ENCODE measurements around the gene INTS7. TPM values are rescaled to one million over a fixed set of nuclear protein-coding genes. Genes with fewer than 3 reads are reported as not detected.

The INTS7 gene
- polyA plus RNA-seq, 1 donor = 27.3 TPM

DNA sequence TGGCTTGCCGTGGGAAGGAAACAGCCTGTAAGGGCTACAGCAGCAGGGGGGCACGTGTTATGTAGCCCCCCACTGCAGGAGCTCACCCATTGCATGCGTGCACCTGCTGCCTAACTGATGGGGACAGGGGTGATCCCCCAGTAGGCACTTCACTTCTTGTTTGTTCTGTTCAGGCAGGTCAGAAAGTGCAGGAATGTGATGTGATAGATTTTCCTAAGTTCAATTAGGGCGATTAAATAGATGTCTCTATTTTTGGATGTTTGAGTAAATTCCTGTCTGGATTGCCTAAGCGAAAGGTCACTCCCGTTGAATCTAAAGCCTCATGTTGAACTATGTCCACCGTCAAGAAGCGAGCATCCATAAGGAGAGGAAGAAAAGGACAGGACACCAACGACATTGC is 126.0 kb downstream of the INTS7 start:
- no peak for DNase-seq

DNA sequence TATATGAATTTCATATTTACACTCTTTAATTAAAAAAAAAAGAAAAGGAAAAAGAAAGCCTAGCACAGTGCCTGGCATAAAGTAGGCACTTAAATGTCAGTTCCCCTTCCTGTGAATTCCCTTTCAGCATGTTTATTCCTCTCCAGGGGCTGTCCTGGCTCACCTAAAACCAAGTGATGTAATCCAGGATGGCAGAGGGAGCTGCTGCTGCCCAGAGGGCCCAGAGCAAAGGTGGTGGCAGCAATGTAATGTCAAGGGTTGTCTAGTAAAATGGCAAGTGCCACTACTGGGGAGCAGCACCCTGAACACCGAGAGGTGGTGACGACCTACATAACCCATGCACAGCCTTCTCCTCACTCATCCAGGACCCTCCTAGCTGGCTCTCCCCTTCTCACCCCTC is 126.4 kb downstream of the INTS7 start:
- no peak for DNase-seq

DNA sequence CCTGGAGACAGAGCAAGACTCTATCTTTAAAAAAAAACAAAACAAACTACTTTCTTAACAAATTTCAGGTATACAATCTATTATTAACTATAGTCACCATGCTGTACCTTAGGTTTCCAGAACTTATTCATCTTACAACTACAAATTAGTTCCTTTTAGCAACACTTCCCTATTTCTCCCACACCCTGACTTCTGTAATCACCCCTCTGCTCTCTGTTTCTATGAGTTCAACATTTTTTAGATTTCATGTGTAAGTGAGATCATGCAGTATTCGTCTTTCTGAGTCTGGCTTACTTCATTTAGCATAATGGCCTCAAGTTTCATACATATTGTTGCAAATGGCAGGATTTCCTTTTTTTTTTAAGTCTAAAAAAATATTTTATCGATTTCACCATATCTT is 126.9 kb downstream of the INTS7 start:
- DNase-seq = no peak

DNA sequence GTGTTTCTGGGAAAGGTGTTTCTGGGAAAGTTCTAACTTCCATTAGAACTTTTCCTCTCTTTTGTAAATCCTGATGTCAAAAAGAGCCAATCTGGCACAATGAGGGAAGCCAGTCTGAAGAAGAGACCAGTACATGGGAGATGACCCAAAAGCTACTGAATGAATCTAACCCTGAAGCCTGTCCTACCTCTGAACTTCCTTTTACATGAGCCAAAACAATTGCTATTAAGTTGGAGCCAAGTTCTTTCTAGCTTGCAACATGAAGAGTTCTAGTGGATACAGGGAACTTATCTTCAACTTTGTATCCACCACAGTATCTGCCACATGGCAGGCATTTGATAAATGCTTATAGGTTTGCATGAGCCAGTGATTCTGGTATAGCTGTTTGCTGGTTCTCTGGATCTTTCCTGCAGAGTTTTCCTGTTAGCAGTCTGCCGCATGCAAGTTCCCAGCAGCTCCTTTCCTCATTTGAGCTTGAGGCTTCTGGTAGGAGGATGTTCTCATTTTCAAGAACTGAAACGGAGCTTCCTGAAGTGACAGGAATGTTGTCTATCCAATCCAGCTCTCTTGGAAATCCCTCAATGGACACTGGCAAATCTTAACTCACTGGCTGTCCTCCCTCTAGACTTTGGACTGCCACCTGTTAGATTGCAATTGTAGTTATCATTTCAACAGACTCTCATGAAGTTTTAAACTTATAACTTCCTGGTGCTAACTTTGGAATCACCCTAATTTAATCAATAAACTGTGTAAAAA is 131.7 kb downstream of the INTS7 start:
- DNase-seq = no peak

DNA sequence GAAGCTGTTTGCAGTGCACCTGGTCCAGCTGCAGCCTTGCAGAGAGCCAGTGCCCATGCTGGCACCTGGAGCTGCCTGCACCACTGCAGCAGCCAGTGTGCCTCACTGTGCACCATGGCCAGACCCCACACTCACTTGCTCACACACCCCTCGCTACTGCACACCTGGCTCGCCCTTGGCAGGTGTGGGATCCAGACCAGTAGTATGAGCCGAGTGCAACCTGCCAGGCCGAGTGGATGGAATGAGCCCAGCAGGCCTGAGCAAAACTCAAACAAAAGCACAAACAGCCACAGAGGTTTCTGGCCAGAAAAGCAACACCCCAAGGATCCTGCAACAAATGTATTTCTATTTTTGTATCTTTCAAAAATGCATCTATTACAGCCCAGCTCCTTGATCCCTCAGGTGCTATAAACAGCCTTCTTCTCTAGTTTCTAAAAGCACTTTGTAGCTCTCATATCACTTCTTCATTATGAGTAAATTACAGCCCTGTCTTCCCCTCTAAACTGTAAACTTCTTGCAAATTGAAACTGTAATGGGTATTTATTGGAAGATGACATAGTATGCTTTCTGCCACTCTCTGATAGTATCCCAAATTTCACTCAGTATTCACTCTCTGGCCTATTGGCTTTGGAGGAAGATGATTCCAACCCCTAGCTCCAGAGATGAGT is 132.6 kb downstream of the INTS7 start:
- no peak for DNase-seq

DNA sequence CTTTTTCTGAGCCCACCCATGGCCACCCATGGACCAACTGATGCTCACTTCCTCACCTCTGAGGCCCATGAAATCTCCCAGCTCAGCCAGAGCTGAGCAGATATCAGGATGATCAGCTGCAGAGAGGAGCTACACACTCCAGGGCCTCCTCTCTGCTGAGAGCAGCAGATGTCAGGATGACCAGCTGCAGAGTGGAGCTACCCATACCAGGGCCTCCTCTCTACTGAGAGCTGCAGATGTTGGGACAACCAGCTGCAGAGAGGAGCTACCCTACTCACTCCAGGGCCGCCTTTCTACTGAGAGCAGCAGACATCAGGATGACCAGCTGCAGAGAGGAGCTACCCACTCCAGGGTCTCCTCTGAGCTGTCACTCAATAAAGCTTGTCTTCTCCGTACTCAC is 133.4 kb downstream of the INTS7 start:
- no peak for DNase-seq

DNA sequence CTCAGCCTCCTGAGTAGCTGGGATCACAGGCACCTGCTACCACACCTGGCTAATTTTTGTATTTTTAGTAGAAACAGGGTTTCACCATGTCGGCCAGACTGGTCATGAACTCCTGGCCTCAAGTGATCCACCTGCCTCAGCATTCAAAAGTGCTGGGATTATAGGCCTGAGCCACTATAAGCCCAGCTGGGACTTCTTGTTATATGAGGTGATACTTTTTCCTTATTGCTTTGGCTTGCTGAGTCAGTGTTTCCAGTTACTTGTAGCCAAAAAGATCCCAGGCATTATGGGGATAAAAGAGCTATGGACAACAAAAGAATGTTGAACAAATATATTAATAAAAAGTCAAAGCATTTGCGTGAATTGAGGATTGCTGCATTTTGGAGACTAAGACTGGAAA is 134.9 kb downstream of the INTS7 start:
- no peak for DNase-seq

DNA sequence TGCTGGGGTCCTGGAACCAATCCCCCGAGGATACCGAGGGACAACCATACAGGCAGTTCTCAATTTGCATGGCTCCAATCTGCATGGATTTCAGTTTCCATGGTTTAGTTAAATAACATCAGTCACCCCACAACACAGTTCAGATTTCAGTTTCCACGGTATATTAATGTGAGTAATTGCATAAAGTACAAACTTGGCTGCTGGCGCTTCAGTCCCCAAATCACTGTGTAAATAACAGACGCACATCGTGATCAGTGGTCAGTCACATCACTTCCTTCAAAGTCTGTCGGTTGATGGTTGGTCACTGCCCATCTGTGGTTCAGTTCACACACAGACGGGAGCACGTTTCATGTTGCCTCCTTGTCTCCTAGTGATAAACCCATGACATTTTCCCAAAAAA is 138.4 kb downstream of the INTS7 start:
- no peak for DNase-seq

DNA sequence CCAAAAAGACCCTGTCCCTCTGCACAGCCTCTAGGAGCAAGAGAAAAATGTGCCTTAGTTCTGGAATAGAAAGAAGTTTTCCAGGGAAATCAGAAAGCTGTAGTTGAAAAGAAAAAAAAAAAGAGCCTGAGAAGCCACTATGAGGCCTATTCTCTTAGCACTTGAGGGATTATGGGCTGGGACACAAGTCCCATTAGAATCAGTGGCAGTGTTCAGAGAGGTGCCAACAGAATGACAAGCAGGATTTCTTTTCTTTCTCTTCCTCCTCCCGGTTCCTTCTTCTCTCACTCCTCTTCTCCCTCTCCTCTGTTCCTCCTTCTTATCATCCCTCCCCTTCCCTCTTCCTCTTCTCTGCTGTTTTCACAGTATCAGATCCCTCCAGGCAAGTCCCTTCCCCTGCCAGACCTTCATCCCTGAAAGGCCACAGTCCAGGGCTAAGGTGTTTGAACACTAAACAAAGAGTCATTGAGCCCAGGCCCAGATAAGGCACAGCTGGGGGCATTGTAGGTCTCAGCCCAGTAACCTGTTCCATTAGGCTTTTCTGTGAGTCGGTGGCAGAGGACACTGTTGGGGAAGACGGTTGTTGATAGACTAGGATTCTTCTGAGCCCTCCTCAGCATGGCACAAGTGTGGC is 140.1 kb downstream of the INTS7 start:
- no peak for DNase-seq

DNA sequence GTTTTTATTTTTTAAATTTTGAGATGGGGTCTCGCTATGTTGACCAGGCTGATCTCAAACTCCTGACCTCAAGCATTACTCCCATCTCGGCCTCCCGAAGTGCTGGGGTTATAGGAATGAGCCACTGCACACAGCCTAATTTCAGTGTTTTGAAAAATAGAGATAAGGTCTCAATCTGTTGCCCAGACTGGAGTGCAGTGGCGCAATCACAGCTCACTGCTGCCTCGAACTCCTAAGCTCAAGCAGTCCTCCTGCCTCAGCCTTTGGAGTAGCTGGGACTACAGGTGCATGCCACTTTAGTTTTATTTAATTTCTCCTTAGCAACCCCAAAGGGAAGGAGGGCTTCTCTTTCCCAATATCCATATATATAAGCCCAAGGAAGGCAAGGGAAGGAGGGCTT is 141.0 kb downstream of the INTS7 start:
- DNase-seq = no peak

DNA sequence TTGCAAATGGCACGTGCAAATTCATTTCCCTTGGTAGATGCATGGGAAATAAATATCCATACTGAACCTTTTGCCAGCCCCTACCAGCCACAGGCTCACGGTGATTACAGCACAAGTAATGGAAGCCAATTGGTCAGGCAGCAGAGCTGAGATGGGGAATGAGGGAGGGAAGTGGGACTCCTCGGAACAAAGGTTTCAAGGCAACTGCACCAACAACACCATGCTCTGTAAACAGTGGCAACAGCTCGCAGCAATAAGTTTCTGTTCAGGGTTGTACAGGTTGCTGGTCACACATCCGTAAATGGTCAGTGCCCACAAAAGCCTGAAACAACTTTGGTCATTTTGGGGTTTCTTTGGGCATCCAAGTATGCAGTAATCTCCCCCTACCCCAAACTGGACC is 142.1 kb downstream of the INTS7 start:
- no peak for DNase-seq

DNA sequence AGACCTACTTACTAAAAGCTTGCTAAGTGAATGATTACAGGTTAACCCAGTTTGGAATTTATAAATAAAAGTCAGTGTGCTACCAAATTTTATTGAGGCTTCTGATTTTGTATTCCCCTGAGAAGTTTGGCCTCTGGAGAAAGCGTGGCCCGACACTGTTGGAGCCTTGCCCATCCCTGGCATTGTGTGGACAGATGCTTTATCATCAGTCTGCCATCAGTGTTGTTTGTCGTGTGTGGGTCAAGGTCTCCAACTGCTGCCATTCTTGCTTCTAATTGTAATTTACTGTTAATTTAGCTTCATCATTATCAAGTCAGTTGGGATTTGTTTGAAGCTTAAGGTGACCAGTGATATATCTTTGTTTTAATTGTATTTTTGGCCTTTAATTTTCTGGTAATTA is 142.8 kb downstream of the INTS7 start:
- no peak for DNase-seq

DNA sequence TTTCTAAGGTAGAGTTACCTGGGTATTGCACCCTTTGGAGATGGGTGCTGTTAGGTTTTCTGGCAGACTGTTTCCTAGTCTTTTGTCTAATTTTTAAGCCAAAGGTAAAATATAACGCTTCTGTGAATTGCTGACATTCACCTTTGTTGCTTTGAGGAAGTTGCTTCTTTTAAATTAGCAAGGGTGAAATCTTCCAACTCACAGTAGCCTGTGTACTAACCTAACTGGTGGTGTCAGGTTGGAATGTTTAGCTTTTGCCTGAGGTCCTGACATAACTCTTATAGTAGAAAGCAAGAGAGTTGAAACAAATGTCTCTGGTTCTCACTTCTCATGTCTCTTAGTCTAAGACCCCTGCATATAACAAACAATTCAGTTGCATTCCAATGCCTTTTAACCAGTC is 143.6 kb downstream of the INTS7 start:
- DNase-seq = no peak

Other genes with a start within 250 kb of the INTS7 start
- gene LPGAT1, start 204.8 kb downstream of the INTS7 start, polyA plus RNA-seq (ENCODE audit: insufficient read length) = 36.4 TPM
- 24.5 TPM for gene DTL, start 191 bp upstream of the INTS7 start, polyA plus RNA-seq (ENCODE audit: insufficient read length)
- 35.1 TPM for gene PPP2R5A, start 249.9 kb upstream of the INTS7 start, polyA plus RNA-seq (ENCODE audit: insufficient read length)